Right cardiac atrium (tissue), 5 donors: ENCODE measurements around the gene OR5C1. TPM values are rescaled to one million over a fixed set of nuclear protein-coding genes. Genes with fewer than 3 reads are reported as not detected.
"Not testable (repeated sequence)": the region's sequence is repeated elsewhere in the genome, so short reads cannot be mapped to it uniquely, and the experiment has no call there.

Experiments
- ATAC-seq, 2 donors: fragments of 200-7000 bp; cut with Tn5 transposase; one replicate each; pipeline versions ENCODE4 v1.8.0 to v1.9.1; 2020; ENCODE audit warnings: moderate library complexity in 2 of 2, mild to moderate bottlenecking in 1 of 2
- DNase-seq, 3 donors: peaks; one replicate each; pipeline ENCODE4 v3.0.0-alpha.2; 2020
- H3K27ac ChIP-seq: one replicate; pipeline ENCODE4 v1.5.1; 2013; ENCODE audit warnings: mild to moderate bottlenecking, low read length, control low read depth, moderate library complexity
- H3K27me3 ChIP-seq: one replicate; pipeline ENCODE4 v1.6.1; 2013; ENCODE audit not compliant: control insufficient read depth, insufficient read depth
- H3K4me1 ChIP-seq: one replicate; pipeline ENCODE4 v1.6.1; 2013; ENCODE audit warnings: low read length; ENCODE audit not compliant: control insufficient read depth, insufficient read depth
- H3K4me3 ChIP-seq: one replicate; pipeline ENCODE4 v1.5.1; 2013; ENCODE audit warnings: low read length, control low read depth
- H3K9me3 ChIP-seq: one replicate; pipeline ENCODE4 v1.6.1; 2013; ENCODE audit warnings: low read length; ENCODE audit not compliant: control insufficient read depth
- WGBS: extraction: QIAGEN DNeasy Blood & Tissue Kit; methylation state at CpG from one replicate; pipeline ENCODE4 v1.1.7; 2013; 5-methylcytosine and 5-hydroxymethylcytosine counted together
- intact Hi-C, 4 donors: fragments of 100-400 bp; cut with DNase I; formaldehyde crosslinking; loops; one replicate each; pipeline versions ENCODE4 v1.11.0 to v1.14.0; 2022 to 2023
- polyA plus RNA-seq: library from polyadenylated mRNA; stranded (reverse); fragments of 200-250 nt; gene quantifications from one replicate; pipeline ENCODE4 v1.2.3, GENCODE V29; 2013
- total RNA-seq, 4 donors: library from RNA; stranded (reverse); fragmentation: NEBNext Ultra II Directional; extraction: Animal tissue kit (Norgen Biotek cat#: 25700); gene quantifications; one replicate each; pipeline ENCODE4 v1.2.1, GENCODE V29; 2021
- donor health status: healthy with polysubstance abuse.
- donor health status: DM: no; HTN: yes; CAD: no.
- donor health status: DM: no; HTN: no; CAD: no.
- donor health status: DM: no; HTN: yes; CAD: no; lungs with severe emphysema.
- donor health status: DM: yes; HTN: yes; CAD: no.

The OR5C1 gene
- total and polyA plus RNA-seq, 5 donors = not detected

DNA sequence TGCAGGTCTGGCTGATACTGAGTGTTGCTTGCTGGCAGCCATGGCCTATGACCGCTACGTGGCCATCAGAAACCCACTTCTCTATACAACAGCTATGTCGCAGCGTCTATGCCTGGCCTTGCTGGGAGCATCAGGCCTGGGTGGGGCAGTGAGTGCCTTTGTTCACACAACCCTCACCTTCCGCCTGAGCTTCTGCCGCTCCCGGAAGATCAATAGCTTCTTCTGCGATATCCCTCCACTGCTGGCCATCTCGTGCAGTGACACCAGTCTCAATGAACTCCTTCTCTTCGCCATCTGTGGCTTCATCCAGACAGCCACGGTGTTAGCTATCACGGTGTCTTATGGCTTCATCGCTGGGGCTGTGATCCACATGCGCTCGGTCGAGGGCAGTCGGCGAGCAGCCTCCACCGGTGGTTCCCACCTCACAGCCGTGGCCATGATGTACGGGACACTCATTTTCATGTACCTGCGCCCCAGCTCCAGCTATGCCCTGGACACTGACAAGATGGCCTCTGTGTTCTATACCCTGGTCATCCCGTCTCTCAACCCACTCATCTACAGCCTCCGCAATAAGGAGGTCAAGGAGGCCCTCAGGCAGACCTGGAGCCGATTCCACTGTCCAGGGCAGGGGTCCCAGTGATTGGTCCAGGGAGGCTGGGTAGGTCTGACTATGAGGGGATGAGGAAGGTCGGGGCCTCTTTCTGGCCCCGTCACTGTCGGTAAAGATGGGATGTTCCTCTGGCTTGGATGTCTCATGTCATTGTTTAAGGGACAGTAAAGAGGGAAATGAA lies 718 bp downstream of the OR5C1 start:
- no peaks in the 10 kb centered on the region for H3K27me3 ChIP-seq
- H3K9me3 ChIP-seq = no peaks in the 10 kb centered on the region
- H3K27ac ChIP-seq = no peak overlapping the region
- DNase-seq = peak in 1 of 3 donors; percentile 30
- intact Hi-C loops = no loop called here
- no peak for ATAC-seq
- 94% methylated on average over 28 of the region's 28 CpGs for WGBS
- no peak overlapping the region for H3K4me3 ChIP-seq
- no peaks in the 10 kb centered on the region for H3K4me1 ChIP-seq

DNA sequence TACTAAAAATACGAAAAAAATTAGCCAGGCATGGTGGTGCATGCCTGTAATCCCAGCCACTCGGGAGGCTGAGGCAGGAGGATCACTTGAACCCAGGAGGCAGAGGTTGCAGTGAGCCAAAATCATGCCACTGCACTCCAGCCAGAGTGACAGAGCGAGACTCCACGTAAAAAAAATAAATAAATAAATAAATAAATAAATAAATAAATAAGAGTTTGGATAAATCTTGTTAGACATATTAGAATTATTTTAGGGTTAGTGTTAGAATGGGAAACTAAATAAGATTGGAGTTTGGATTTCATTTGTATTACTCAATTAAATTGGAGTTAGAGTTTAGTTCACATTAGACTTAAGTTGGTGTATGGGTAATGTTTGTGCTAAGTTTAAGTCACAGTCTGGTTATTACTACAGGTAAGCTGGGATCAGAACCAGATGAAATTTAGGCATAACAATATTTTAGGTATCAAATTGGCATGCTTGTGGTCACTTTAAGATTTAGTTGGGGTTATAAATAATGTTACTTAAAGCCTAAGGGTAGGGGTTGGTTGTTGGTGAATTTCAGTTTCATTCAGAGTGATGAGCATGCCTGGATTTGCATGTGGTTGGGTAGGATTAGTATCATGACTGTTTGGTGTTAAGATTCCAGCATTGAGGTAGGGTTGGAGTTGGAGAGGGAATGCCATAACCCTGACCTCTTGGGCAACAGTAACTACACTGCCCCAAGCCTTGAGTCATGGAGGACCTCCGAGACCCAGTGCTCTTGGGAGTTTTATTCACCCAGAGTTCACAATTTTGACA lies 3.3 kb downstream of the OR5C1 start:
- intact Hi-C loops = no loop called here
- H3K4me3 ChIP-seq = no peak overlapping the region
- DNase-seq = no peak
- no peaks in the 10 kb centered on the region for H3K9me3 ChIP-seq
- H3K27ac ChIP-seq = no peak overlapping the region
- 87% methylated on average over 5 of the region's 5 CpGs for WGBS
- H3K4me1 ChIP-seq = no peaks in the 10 kb centered on the region
- no peak for ATAC-seq
- H3K27me3 ChIP-seq = no peaks in the 10 kb centered on the region

DNA sequence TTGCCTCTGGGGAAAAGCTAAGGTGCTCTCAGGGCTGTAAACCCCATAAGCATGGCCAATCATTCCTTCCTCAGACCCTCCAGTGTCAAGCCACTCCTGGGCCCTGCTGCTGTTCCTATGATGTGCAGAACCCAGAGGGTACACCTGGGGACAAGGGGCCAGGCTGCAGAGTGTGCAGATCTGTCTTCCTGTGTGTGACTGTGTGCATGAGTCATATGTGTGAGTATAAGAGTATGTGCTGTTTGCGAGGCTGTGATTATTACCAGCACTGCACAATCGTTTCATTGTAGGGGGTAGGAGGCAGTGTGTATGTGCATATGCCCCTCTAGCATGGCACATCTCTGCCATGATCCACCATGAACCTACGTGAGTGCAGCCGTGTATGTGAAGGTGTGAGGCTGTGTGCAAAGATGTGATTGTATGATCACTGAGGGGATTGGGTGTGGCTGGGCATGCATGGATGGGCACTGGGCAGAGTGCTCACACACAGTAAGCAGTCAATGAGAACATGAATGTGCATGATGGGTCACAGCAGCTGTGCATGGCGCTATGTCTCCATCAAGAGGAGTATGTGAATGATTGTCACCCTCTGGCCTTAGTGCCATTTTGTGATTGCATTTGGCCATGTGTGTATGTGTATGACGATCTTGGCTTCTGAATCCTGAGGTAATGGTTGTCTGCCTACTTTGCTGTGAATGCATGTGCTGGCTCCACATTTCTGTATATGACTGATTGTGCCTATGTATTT lies 8.8 kb downstream of the OR5C1 start:
- no peaks in the 10 kb centered on the region for H3K27me3 ChIP-seq
- WGBS = 84% methylated on average over 6 of the region's 6 CpGs
- no peaks in the 10 kb centered on the region for H3K4me1 ChIP-seq
- peak in 1 of 2 donors; percentile 21 for ATAC-seq
- intact Hi-C loops = no loop called here
- H3K4me3 ChIP-seq = no peak overlapping the region
- H3K9me3 ChIP-seq = no peaks in the 10 kb centered on the region
- H3K27ac ChIP-seq = no peak overlapping the region
- no peak for DNase-seq

DNA sequence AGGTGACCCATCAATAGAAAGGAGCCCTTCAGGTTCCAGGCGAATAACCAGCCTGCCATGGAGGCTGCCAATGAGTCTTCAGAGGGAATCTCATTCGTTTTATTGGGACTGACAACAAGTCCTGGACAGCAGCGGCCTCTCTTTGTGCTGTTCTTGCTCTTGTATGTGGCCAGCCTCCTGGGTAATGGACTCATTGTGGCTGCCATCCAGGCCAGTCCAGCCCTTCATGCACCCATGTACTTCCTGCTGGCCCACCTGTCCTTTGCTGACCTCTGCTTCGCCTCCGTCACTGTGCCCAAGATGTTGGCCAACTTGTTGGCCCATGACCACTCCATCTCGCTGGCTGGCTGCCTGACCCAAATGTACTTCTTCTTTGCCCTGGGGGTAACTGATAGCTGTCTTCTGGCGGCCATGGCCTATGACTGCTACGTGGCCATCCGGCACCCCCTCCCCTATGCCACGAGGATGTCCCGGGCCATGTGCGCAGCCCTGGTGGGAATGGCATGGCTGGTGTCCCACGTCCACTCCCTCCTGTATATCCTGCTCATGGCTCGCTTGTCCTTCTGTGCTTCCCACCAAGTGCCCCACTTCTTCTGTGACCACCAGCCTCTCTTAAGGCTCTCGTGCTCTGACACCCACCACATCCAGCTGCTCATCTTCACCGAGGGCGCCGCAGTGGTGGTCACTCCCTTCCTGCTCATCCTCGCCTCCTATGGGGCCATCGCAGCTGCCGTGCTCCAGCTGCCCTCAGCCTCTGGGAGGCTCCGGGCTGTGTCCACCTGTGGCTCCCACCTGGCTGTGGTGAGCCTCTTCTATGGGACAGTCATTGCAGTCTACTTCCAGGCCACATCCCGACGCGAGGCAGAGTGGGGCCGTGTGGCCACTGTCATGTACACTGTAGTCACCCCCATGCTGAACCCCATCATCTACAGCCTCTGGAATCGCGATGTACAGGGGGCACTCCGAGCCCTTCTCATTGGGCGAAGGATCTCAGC lies 11.6 kb downstream of the OR5C1 start, which contains the start of gene OR1K1:
TSS of gene OR1K1 (plus strand) at position 58 of the 995 bp plus-strand sequence. CDS start at position 58, 0 bp downstream.
- ATAC-seq (peak in 1 of 2 donors; percentile 43), DNase-seq (no peak)
- Histone ChIP-seq H3K9me3 (no peaks in the 10 kb centered on the region), H3K27me3 (no peaks in the 10 kb centered on the region), H3K4me3 (no peak within 1 kb of the TSS), H3K4me1 (no peaks in the 10 kb centered on the region), H3K27ac (no peak within 1 kb of the TSS)
- intact Hi-C loops = loop anchor here (10.0 kb wide), 3 partner anchors 336 to 706 kb away; partner anchors contain the start of gene TTLL11 (in 1 of the 4)
- 94% methylated on average over 30 of the region's 30 CpGs for WGBS

DNA sequence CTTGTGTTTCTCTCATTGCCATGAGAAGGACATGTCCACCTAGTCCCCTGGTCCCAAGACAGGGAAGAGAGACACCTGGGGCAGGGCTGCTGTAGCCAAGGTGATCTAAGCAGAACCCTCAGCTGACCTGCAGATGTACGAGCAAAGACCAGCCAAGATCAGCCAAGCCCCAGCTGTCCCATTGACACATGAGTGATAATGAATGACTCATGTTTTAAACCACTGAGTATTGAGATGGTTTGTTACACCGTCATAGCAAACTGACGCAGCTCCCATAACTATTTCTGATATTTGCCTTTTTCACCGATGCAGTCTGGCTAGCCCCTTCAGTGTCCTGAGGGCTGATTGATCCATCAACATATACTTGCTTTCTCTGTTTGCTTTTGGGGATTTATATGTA lies 17.9 kb downstream of the OR5C1 start:
- H3K9me3 ChIP-seq = no peaks in the 10 kb centered on the region
- intact Hi-C loops = loop anchor here (10.0 kb wide), 3 partner anchors 342 to 712 kb away; partner anchors contain the start of gene TTLL11 (in 1 of the 4)
- ATAC-seq = no peak
- H3K4me1 ChIP-seq = no peaks in the 10 kb centered on the region
- 91% methylated on average over 4 of the region's 4 CpGs for WGBS
- DNase-seq = no peak
- H3K4me3 ChIP-seq = no peak overlapping the region
- no peaks in the 10 kb centered on the region for H3K27me3 ChIP-seq
- H3K27ac ChIP-seq = no peak overlapping the region

DNA sequence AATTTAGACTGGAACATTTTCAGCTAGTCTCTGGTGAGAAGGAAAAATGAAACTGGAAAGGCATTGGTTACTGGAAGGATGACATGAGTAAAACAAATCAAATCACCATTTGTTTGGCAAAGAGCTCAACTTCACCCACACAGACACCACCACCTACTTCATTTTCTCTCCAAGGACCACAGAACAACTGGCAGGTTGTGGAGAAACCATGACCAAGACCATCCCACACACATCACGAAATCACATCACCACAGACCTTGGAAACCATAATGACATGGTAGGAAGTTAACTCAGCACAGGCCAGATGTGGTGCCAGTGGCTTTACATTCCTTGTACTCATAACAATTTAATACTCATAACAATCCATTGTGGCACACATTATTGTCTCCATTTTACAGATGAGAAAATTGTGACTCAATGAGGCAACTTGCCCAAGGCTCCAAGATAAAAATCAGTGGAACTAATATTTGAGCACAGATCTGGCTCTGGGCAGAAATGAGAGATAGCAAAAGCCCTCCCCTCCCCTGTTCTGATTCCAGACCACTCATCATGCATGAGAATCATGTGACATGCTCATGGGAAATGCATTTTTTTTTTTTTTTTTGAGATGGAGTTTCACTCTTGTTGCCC lies 18.7 kb downstream of the OR5C1 start:
- no peak overlapping the region for H3K4me3 ChIP-seq
- intact Hi-C loops = loop anchor here (10.0 kb wide), 3 partner anchors 343 to 713 kb away; partner anchors contain the start of gene TTLL11 (in 1 of the 4)
- H3K27me3 ChIP-seq = no peaks in the 10 kb centered on the region
- no peaks in the 10 kb centered on the region for H3K4me1 ChIP-seq
- no peak overlapping the region for H3K27ac ChIP-seq
- H3K9me3 ChIP-seq = no peaks in the 10 kb centered on the region
- DNase-seq (no peak), ATAC-seq (no peak)
- 70% methylated on average over 1 of the region's 1 CpG for WGBS

DNA sequence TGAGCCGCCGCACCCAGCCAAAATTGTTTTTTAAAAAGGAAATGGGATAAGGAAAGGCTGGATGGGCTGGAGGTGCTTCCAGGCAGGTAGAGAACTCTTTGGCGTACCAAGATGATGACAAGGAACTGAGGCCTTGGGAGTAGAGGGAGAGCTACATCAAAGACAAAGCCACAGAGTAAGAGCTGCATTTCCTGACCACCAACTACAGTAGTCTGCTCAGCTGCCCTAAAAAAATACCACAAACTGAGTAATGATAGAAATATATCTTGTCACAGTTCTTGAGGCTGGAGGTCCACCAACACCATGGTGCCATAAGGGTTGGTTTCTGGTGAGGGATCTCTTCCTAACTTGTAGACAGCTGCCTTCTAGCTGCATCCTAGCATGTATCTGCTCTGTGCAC lies 19.4 kb downstream of the OR5C1 start:
- Histone ChIP-seq H3K4me1 (no peaks in the 10 kb centered on the region), H3K4me3 (no peak overlapping the region), H3K27ac (no peak overlapping the region), H3K9me3 (no peaks in the 10 kb centered on the region), H3K27me3 (no peaks in the 10 kb centered on the region)
- intact Hi-C loops = loop anchor here (10.0 kb wide), 3 partner anchors 343 to 713 kb away; partner anchors contain the start of gene TTLL11 (in 1 of the 4)
- WGBS = 98% methylated on average over 3 of the region's 3 CpGs
- no peak for DNase-seq
- no peak for ATAC-seq

DNA sequence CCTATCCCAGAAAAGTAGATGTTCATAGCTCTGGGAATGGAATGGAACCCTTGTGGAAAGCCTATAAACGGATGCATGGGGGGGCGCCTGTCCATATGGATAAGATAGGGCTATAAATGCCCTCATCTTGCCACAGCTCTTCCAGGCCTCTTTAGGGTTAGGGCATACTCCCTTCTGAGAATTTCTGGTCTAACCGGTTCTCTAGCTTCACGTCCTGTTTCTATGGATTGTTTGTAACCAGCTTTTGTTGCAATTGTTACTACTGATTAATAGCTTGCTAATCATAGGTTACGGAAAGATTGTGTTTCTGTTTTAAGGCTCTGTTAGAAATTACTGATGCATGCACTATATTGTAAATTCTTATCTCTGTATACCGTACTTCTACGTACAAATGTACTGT lies 20.5 kb downstream of the OR5C1 start:
- H3K27me3 ChIP-seq, DNase-seq, H3K4me1 ChIP-seq, H3K9me3 ChIP-seq, H3K27ac ChIP-seq, H3K4me3 ChIP-seq, ATAC-seq: not testable (repeated sequence)
- 80% methylated on average over 7 of the region's 7 CpGs for WGBS
- intact Hi-C loops = loop anchor here (10.0 kb wide), 3 partner anchors 344 to 714 kb away; partner anchors contain the start of gene TTLL11 (in 1 of the 4)

DNA sequence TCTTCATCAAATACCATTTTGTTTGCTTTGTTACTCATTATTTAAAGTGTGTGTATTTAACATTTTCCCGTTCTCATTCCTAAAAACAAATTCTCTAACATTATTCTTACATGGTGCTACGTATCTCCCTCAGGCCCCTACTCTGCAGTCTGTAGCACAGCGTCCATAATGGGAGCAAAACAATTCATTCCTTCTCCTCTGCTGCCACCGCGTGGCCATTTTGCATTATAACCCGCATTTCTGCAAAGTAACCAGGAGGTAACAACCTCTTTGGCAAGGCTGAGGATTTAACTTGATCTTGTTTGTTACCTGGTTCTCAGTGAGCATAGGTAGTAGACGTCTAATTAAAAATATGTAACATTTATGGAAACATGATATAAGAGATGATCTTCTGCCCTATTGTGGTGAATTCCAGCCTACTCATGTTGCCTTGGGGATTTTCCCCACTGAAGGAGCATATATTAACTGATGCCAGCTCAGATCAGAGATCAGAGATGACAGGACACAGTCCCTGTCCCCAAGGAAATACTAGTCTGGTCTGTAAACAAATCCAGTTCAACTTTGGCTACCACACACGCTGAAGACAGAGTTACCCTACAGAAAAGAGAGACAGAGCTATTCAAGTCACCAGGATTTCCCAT lies 21.7 kb downstream of the OR5C1 start:
- ATAC-seq (peak; percentile 89 to 91), DNase-seq (peak; percentile 63 to 81 (median 80))
- Histone ChIP-seq H3K4me1 (no peaks in the 10 kb centered on the region), H3K4me3 (no peak overlapping the region), H3K27ac (no peak overlapping the region), H3K27me3 (no peaks in the 10 kb centered on the region), H3K9me3 (no peaks in the 10 kb centered on the region)
- intact Hi-C loops = loop anchor here in 2 of 4 donors (2.0 to 5.0 kb wide), 2 partner anchors 343 to 346 kb away; no protein-coding TSS in a partner anchor
- 3% methylated on average over 8 of the region's 8 CpGs for whole genome bisulfite sequencing
